Measurements from ENCODE around the gene NMUR1.
A peak's percentile ranks its signal among the peaks of the same experiment; 100 is the strongest.

Gene NMUR1

DNA sequence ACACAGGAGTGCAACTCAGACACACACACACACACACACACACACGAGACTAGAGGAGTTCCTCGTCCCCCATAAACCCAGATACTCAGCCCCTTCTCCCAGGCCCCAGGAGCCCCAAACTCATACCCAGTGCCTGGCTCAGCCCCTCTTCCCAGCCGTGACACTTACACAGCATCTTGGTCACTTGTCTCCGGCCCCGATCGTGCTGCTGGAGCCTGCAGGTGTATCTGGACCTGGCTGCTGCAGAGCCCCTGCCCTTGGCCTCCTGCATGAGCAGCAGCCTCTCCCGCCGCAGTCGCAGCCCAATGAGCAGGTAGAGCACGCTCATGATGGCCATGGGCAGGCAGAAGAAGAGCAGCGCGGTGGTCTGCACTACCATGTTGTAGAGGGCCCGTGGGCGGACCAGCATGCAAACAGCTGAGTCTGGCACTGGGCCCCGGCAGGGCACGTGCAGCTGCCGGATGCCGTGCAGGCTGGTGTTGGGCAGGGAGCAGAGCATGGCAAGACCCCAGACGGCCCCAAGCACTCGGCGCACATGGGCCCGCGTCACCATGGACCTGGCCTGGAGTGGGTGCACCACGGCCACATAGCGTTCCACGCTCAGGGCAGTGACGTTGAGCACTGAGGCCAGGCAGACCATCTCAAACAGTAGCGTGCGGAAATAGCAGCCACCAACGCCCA is 2.1 kb downstream of the NMUR1 start:
- ATAC-seq (replicated peaks) (no peak), DNase-seq (no peak)
- peak overlapping the region; percentile 51 to 87 for H3K4me3 Mint-ChIP-seq
- H3K4me1 Mint-ChIP-seq (ENCODE audit: low read depth in 2 of 2), result peaks cover 68 to 76% of the 10 kb centered on the region in 2 donors
- H3K27ac Mint-ChIP-seq, result peak overlapping the region in 1 of 2 donors; percentile 84
- peaks cover 3% of the 10 kb centered on the region for H3K36me3 Mint-ChIP-seq (ENCODE audit: insufficient read depth)
- no peaks in the 10 kb centered on the region for H3K27me3 Mint-ChIP-seq
- no peaks in the 10 kb centered on the region for H3K9me3 Mint-ChIP-seq

DNA sequence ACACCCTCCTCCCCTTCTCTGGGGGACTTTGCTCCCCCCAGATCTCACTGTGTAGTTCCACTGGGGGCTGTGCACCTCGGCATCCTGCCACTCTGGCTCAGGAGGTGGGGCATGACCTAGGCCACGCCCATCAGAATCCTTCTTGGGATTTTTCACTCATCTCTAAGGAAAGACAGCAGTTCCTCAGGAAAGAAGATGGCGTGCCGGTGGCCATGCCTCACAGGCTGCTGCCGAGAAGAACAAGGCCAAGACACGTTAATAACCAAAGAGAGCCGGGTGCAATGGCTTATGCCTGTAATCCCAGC is 3.2 kb downstream of the NMUR1 start:
- DNase-seq (no peak), ATAC-seq (replicated peaks) (no peak)
- Mint-ChIP-seq H3K36me3 (ENCODE audit: insufficient read depth) (peaks cover 3% of the 10 kb centered on the region), H3K4me3 (peak overlapping the region in 1 of 2 donors; percentile 87), H3K27ac (peak overlapping the region in 1 of 2 donors; percentile 84), H3K4me1 (ENCODE audit: low read depth in 2 of 2) (peaks cover 67 to 76% of the 10 kb centered on the region in 2 donors), H3K9me3 (no peaks in the 10 kb centered on the region), H3K27me3 (no peaks in the 10 kb centered on the region)

DNA sequence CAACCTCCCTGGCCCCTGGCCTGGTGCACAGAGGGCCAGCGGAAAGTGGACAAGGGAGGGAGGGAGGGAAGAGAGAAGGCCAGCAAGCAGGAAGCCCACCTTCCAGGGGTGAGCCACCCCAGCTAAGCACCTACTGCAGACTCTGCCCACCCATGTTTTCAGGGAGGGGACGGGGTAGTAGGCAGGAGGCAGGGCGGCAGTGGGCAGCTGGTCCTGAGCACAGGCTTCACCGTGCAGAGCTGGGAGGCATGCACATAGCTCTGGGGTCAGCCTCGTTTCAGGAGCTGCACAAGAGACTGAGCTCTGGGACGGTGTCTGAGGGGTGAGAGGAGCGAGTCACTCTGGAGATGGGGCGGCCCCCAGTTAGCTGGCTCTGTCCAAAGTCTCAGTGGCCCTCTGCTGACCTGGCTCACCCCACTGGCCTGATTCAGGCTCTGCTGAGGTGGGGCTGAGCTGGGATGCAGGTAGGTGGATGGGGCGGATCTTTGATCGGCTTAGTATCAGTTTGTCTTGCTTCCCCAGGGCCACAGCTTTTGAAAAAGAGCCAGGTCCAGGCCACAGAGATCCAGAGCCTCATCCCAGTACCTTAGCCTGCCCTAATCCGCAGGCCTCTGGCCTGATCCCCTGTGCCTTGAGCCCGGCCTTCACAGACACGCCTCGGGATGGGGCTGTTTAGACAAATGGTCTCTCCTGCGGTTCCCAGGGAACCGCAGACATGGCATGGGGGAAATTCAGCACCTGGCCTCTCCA is 3.7 kb downstream of the NMUR1 start:
- Mint-ChIP-seq H3K27me3 (no peaks in the 10 kb centered on the region), H3K4me3 (peak overlapping the region in 1 of 2 donors; percentile 87), H3K36me3 (ENCODE audit: insufficient read depth) (peaks cover 3% of the 10 kb centered on the region), H3K27ac (peak overlapping the region; percentile 84 to 93), H3K9me3 (no peaks in the 10 kb centered on the region), H3K4me1 (ENCODE audit: low read depth in 2 of 2) (peaks cover 62 to 72% of the 10 kb centered on the region in 2 donors)
- DNase-seq (no peak), ATAC-seq (replicated peaks) (no peak)

DNA sequence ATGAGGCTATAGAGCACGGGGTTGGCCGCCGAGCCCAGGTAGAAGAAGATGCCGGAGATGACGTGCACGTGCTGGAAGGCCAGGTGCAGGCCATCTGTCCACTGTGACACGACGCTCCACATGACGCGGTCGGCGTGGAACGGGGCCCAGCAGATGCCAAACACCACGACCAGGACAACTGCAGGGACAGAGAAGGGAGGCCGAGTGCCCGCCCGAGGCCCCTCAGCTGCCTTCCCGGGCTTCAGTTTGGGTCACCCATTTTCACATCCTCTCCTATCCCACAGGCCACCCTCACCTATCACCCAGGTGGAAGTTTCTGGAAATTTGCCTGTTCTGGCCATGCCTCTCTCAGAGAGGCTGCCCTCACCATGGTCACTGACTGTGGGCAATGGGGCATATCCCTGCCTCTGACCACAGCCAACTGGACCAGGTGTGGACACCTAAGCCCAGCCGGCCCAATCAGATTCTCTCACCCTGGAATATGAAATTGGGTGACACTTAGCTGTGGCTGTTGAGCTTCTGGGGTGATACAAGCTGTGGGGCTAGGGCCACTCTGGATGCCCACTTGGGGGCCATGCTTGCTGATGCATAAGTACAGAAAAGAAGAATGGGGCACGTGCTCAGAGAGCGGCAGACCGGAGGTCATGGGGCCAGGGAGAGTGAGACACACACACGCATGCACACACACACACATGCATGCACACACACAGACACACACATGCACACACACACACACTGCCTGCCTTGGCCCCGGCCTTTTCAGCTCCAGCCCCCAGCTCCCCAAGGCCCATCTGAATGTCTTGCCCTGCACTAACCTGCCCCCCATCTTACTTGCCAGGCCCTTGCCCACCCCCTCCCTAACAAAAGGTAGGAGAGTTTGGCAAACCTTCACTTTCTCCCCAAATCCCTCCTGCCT is 4.7 kb downstream of the NMUR1 start:
- H3K27me3 Mint-ChIP-seq, result no peaks in the 10 kb centered on the region
- H3K4me1 Mint-ChIP-seq (ENCODE audit: low read depth in 2 of 2), result peaks cover 62 to 71% of the 10 kb centered on the region in 2 donors
- H3K36me3 Mint-ChIP-seq (ENCODE audit: insufficient read depth), result peaks cover 3% of the 10 kb centered on the region
- no peaks in the 10 kb centered on the region for H3K9me3 Mint-ChIP-seq
- peak overlapping the region in 1 of 2 donors; percentile 87 for H3K4me3 Mint-ChIP-seq
- DNase-seq (no peak), ATAC-seq (replicated peaks) (no peak)
- H3K27ac Mint-ChIP-seq, result peak overlapping the region; percentile 93 to 96

DNA sequence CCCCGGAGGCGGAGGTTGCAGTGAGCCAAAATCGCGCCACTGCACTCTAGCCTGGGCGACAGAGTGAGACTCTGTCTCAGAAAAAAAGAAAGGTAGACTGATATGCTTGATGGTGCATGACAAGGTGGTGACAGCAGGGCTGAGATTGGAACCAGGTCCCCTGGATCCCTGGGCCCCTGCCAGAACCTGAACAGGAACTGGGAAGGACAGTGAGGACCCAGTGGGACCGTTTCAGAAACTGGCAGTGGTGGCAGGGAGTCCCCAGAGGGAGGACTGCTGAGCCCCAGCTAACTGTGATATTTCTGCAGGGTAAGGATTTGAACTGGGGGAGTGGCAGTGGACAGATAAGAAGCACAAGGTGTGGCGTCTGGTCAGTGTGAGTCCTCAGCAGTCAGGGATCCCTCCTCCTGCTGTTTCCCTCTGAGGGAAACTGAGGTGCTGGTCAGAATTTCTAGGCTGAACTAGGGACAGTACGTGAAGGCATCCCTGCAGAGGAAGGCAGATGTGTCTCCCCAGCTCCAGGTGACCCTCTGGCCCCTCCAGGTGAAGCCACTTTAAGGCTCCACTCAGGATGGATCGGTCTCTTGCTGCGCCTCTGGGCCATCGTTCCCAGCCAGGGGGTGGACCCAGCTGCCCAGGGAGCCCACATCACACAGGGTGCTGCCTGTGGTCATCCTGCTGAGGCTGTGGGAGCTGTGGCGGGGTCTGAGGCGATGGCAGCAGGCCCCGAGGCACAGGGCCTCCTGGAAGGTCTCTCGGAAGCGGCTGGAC is 5.6 kb downstream of the NMUR1 start:
- Mint-ChIP-seq H3K4me3 (peak overlapping the region; percentile 78 to 87), H3K4me1 (ENCODE audit: low read depth in 2 of 2) (peaks cover 69 to 73% of the 10 kb centered on the region in 2 donors)
- ATAC-seq (replicated peaks), result no peak

DNA sequence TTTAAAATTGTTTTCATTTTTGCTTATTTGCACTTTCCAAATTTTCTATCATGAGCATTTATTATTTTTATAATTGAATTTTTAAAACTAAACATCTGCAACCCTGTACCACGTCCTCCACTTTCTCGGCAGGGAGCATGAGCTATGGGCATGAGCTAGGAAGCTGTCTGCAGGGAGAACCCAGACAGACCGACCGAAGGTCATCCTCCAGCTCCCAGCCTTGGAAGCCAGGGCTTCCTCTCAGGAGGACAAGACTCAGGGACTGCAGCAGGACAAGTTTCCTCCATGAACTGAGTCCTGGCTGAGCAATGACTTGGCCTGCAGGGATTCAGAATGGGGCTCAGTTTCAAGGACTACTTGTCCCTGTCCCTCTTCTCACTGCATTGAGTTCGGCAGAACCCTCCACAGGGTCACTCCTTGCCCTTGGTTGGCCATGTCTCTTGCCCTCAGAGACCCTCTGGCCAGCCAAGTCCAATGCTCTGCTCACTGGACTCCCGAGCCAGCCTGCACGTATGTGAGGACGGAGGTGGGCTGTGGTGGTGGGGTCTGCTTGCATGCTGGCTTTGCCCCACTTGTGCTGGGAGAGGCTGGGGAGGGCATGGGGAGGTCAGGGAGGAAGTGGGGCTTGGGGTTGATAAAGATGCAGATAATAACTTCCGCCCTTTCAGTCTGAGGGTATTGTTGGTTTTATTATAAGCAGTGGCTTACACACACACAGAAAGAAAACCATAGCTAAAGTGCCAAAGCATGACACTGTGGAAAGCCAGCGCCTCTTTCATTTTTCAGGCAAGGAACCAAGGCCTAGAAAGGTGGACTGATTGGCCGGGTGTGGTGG is 6.6 kb downstream of the NMUR1 start:
- ATAC-seq (replicated peaks) (peak; percentile 95), DNase-seq (peak; percentile 35 to 49 (median 42))
- Mint-ChIP-seq H3K27me3 (no peaks in the 10 kb centered on the region), H3K9me3 (no peaks in the 10 kb centered on the region), H3K36me3 (ENCODE audit: insufficient read depth) (peaks cover 3% of the 10 kb centered on the region), H3K27ac (peak overlapping the region; percentile 93 to 96), H3K4me3 (peak overlapping the region; percentile 78 to 87), H3K4me1 (ENCODE audit: low read depth in 2 of 2) (peaks cover 67 to 73% of the 10 kb centered on the region in 2 donors)

More for the DNA sequence above, 5.6 kb downstream of the NMUR1 start:
- DNase-seq, result no peak
- Mint-ChIP-seq H3K27me3 (no peaks in the 10 kb centered on the region), H3K36me3 (ENCODE audit: insufficient read depth) (peaks cover 3% of the 10 kb centered on the region), H3K27ac (peak overlapping the region; percentile 93 to 96), H3K9me3 (no peaks in the 10 kb centered on the region)

DNA sequence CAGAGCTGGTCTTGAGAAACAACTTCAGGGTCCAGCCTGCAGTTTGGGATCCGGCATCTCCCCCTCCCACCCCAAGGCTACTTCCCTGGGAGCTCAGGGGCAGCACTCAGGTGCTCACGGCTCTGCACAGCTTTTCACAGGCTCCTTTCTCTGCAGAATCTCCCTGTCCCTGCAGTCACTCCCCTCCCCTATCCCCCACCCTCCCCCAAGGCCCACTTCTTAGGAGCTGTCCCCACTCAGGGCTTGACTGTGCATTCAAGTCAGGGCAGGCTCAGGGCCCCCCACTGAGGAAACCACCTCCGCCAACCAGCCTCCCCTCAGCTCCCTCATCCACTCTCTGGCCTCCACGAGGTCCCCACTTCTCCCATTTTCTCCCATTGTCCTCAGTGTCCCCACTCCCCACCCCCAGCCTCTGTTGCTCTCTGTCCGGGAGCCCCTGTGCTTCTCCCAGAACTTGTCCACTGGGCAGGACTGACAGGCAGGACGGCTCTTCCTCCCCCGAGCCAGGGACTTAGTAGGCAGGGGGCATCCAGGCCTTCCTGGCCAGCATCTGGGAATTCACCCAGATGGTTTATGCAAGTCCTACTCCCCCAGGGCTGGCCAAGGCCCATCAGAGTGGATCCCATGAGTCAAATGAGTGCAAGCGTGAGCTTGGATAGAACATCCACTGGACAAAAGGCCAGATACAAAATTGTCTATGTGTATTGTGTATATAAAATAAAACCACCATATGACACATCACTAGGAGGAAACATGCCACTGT is 7.6 kb downstream of the NMUR1 start:
- H3K27me3 Mint-ChIP-seq, result no peaks in the 10 kb centered on the region
- H3K27ac Mint-ChIP-seq, result peak overlapping the region; percentile 93 to 96
- peak overlapping the region in 1 of 2 donors; percentile 25 for H3K4me3 Mint-ChIP-seq
- ATAC-seq (replicated peaks) (no peak), DNase-seq (no peak)
- H3K4me1 Mint-ChIP-seq (ENCODE audit: low read depth in 2 of 2), result peaks cover 59 to 64% of the 10 kb centered on the region in 2 donors
- peaks cover 3% of the 10 kb centered on the region for H3K36me3 Mint-ChIP-seq (ENCODE audit: insufficient read depth)
- no peaks in the 10 kb centered on the region for H3K9me3 Mint-ChIP-seq

DNA sequence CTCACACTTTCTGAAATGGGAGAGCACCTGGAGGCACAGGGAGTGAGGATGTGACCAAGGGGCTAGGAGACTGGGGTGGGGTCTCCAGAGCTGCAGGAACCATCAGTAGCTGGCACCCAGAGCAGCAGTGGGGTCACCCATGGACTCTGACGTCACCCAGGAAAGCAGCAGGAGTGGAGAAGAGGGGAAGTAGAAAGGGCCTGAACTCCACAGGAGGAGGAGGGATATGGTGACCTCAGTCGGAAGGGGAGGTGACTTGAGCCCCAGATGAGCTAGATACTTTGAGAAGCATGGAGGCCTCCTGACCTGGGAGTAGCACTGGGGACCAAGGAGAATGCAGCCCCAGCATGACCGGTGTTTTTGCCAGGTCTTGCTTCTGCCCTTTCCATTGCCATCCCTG is 8.8 kb downstream of the NMUR1 start:
- Mint-ChIP-seq H3K27ac (peak overlapping the region; percentile 8 to 24), H3K4me3 (no peak overlapping the region), H3K9me3 (no peaks in the 10 kb centered on the region), H3K36me3 (ENCODE audit: insufficient read depth) (peaks cover 3% of the 10 kb centered on the region), H3K4me1 (ENCODE audit: low read depth in 2 of 2) (peaks cover 54 to 60% of the 10 kb centered on the region in 2 donors), H3K27me3 (no peaks in the 10 kb centered on the region)
- no peak for ATAC-seq (replicated peaks)
- DNase-seq, result no peak

DNA sequence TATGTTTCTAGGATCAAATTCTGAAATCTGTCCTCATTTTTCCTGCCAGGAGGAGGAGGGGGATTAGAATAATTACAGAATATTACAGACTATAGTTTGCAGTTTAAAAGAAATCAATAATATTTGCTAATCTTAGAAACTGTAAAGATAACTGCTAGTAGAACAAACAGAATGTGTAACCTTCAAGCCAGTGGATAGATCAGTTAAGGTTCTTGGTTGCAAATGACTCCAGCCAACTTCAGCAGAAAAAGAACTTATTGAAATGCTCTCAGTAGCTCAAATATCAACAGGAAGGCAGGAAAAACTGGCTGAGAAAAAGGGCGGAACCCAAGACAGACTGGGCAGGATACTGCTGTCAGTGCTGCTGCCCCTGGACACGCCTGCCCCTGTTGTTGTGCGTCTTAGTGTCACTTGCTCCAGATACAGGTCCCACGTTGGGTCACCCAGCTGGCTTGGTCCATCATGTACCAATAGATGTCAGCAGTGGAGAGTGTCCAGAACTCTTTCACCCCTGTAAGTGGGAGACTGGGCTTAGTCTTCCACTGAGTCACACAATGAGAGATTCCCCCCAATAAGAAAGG is 10.2 kb downstream of the NMUR1 start:
- no peak for ATAC-seq (replicated peaks)
- Mint-ChIP-seq H3K27ac (peak overlapping the region; percentile 22 to 81), H3K4me1 (ENCODE audit: low read depth in 2 of 2) (peaks cover 50 to 51% of the 10 kb centered on the region in 2 donors), H3K9me3 (no peaks in the 10 kb centered on the region), H3K4me3 (no peak overlapping the region), H3K27me3 (no peaks in the 10 kb centered on the region), H3K36me3 (ENCODE audit: insufficient read depth) (peaks cover 1% of the 10 kb centered on the region)
- DNase-seq, result no peak

DNA sequence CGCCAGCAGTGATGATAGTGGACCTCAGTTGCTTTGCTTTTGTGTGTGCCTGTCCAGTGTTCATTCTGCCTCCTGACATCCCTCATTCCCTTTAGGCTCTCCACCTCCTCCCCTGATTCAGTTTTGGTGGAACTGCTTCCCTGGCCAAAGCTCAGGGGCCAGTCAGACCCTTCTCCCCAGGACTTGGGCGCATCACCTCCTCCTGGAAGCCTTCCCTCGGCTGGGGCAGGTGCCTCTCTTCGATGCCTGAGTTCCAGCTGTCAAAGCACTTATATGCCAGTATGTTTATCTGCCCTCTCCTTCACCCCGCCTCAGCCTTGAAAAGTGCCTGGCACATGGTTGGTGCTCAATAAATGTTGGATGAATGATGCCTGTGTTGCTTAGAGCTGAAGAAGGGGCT is 11.5 kb downstream of the NMUR1 start:
- Mint-ChIP-seq H3K9me3 (no peaks in the 10 kb centered on the region), H3K27ac (no peak overlapping the region), H3K4me1 (ENCODE audit: low read depth in 2 of 2) (peaks cover 40 to 50% of the 10 kb centered on the region in 2 donors), H3K36me3 (ENCODE audit: insufficient read depth) (peaks cover 14% of the 10 kb centered on the region), H3K4me3 (no peak overlapping the region), H3K27me3 (no peaks in the 10 kb centered on the region)
- ATAC-seq (replicated peaks) (no peak), DNase-seq (no peak)

DNA sequence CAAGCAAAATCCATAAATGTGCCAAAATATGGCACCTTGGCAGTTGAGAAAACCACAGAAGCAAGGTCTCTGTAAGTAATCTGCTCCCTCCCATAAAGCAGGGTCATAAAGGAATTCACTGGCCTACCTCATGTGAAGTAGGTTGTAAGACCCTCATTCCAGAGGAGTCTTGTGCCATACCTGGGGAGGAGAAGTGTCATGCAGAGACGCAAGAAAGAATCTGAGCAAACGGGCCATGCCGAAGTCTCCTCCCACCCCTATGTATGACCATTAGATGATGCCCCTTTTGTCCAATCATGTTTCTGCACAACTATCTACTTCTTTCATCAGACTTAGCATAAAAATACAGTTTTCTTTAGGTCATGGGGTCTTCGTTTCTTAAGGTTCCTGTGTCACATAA is 14.6 kb downstream of the NMUR1 start:
- no peaks in the 10 kb centered on the region for H3K9me3 Mint-ChIP-seq
- ATAC-seq (replicated peaks) (no peak), DNase-seq (no peak)
- H3K27me3 Mint-ChIP-seq, result no peaks in the 10 kb centered on the region
- peak overlapping the region in 1 of 2 donors; percentile 90 for H3K27ac Mint-ChIP-seq
- H3K36me3 Mint-ChIP-seq (ENCODE audit: insufficient read depth), result peaks cover 15% of the 10 kb centered on the region
- H3K4me3 Mint-ChIP-seq, result no peak overlapping the region
- H3K4me1 Mint-ChIP-seq (ENCODE audit: low read depth in 2 of 2), result peaks cover 17 to 30% of the 10 kb centered on the region in 2 donors

All from effector memory CD8-positive, alpha-beta T cell (primary cell).